HEK293 (cell line): ENCODE measurements around the gene SLC35C1.

Experiments
- CTCF ChIA-PET: fragments of 350-600 bp; formaldehyde crosslinking; extraction: SDS; loops from one replicate; lab custom pipeline; 2021; ENCODE audit warnings: antibody characterized with exemption; lab: Yijun Ruan, JAX
- POLR2A ChIA-PET: fragments of 300-600 bp; formaldehyde crosslinking; extraction: SDS; loops from one replicate; lab custom pipeline; 2020; ENCODE audit warnings: antibody characterized with exemption, inconsistent platforms; lab: Yijun Ruan, JAX
- H3K27ac ChIP-seq: fragments of 200-500 bp; sonication (Bioruptor generic); 2 replicates; pipeline ENCODE4 v1.5.1; 2014; ENCODE audit warnings: low read depth, low read length, control low read depth, inconsistent platforms; ENCODE audit errors: extremely low read depth
- H3K36me3 ChIP-seq, 2 experiments: fragments of 200-500 bp in 1 of 2; sonication (Bioruptor generic) in 1 of 2; 1 replicate in 1 of 2; 2 replicates in 1 of 2; pipeline ENCODE4 v1.5.1; 2014 to 2017; ENCODE audit warnings: inconsistent platforms in 2 of 2, low read length in 2 of 2; ENCODE audit not compliant: control insufficient read depth in 2 of 2, insufficient read depth in 1 of 2
- H3K4me1 ChIP-seq: fragments of 200-500 bp; sonication (Bioruptor generic); 2 replicates; pipeline ENCODE4 v1.5.1; 2014; ENCODE audit warnings: mild to moderate bottlenecking, low read length, inconsistent platforms; ENCODE audit not compliant: control insufficient read depth, insufficient read depth
- H3K4me3 ChIP-seq: 2 replicates; pipeline ENCODE4 v1.5.1; 2011; ENCODE audit warnings: low read depth, mild to moderate bottlenecking, control low read depth, low read length, moderate library complexity
- H3K9me3 ChIP-seq: fragments of 200-500 bp; sonication (Bioruptor generic); 2 replicates; pipeline ENCODE4 v1.5.1; 2014; ENCODE audit warnings: low read depth, low read length, inconsistent platforms; ENCODE audit not compliant: control insufficient read depth, insufficient read depth
- BCL11A ChIP-seq: fragments of 450-650 bp; formaldehyde crosslinking; IDR thresholded peaks from 2 replicates; pipeline ENCODE4 v1.5.1; 2016; ENCODE audit warnings: low read depth, missing biosample characterization, missing genetic modification characterization
- GLI2 ChIP-seq: fragments of 450-650 bp; formaldehyde crosslinking; IDR thresholded peaks from 2 replicates; pipeline ENCODE4; 2017; ENCODE audit warnings: missing biosample characterization, missing genetic modification characterization, low read depth, borderline replicate concordance
- HOXC10 ChIP-seq: sonication (generic); formaldehyde crosslinking; IDR thresholded peaks from 2 replicates; pipeline ENCODE4 v1.8.1; 2023; ENCODE audit warnings: mild to moderate bottlenecking, missing genetic modification reagents
- KLF10 ChIP-seq: fragments of 450-650 bp; IDR thresholded peaks from 2 replicates; pipeline ENCODE4 v1.5.1; 2018; ENCODE audit warnings: missing biosample characterization, mild to moderate bottlenecking, missing genetic modification characterization
- REPIN1 ChIP-seq: fragments of 450-650 bp; formaldehyde crosslinking; IDR thresholded peaks from 2 replicates; pipeline ENCODE4 v1.5.1; 2017; ENCODE audit warnings: missing biosample characterization, missing genetic modification characterization, low read depth
- SCRT2 ChIP-seq: fragments of 450-650 bp; formaldehyde crosslinking; IDR thresholded peaks from 2 replicates; pipeline ENCODE4 v1.5.1; 2016; ENCODE audit warnings: missing biosample characterization, missing genetic modification characterization
- ZBTB7A ChIP-seq: fragments of 450-650 bp; formaldehyde crosslinking; IDR thresholded peaks from 2 replicates; pipeline ENCODE4 v1.5.1; 2016; ENCODE audit warnings: low read depth, missing biosample characterization, missing genetic modification characterization
- ZFP3 ChIP-seq: fragments of 450-650 bp; formaldehyde crosslinking; IDR thresholded peaks from 2 replicates; pipeline ENCODE4 v1.5.1; 2016; ENCODE audit warnings: low read depth, missing biosample characterization, missing genetic modification characterization
- ZFP69B ChIP-seq: fragments of 450-650 bp; formaldehyde crosslinking; IDR thresholded peaks from 2 replicates; pipeline ENCODE4 v1.5.1; 2016; ENCODE audit warnings: missing biosample characterization, missing genetic modification characterization
- ZNF114 ChIP-seq: fragments of 450-650 bp; formaldehyde crosslinking; IDR thresholded peaks from 2 replicates; pipeline ENCODE4 v1.5.0; 2017; ENCODE audit warnings: missing biosample characterization, missing genetic modification characterization
- ZNF121 ChIP-seq: fragments of 450-650 bp; formaldehyde crosslinking; IDR thresholded peaks from 2 replicates; pipeline ENCODE4 v1.5.1; 2016; ENCODE audit warnings: missing biosample characterization, missing genetic modification characterization
- ZNF146 ChIP-seq: fragments of 450-650 bp; formaldehyde crosslinking; IDR thresholded peaks from 2 replicates; pipeline ENCODE4 v1.5.1; 2016; ENCODE audit warnings: missing biosample characterization, missing genetic modification characterization
- ZNF239 ChIP-seq: fragments of 450-650 bp; formaldehyde crosslinking; IDR thresholded peaks from 2 replicates; pipeline ENCODE4 v1.5.1; 2016; ENCODE audit warnings: missing biosample characterization, missing genetic modification characterization
- ZNF335 ChIP-seq: fragments of 450-650 bp; formaldehyde crosslinking; conservative IDR thresholded peaks from 2 replicates; pipeline ENCODE4 v1.5.1; 2016; ENCODE audit warnings: missing biosample characterization, missing genetic modification characterization
- ZNF394 ChIP-seq: fragments of 450-650 bp; formaldehyde crosslinking; IDR thresholded peaks from 2 replicates; pipeline ENCODE4 v1.5.1; 2016; ENCODE audit warnings: missing biosample characterization, missing genetic modification characterization, mild to moderate bottlenecking, moderate library complexity, borderline replicate concordance
- ZNF521 ChIP-seq: fragments of 450-650 bp; formaldehyde crosslinking; IDR thresholded peaks from 2 replicates; pipeline ENCODE4 v1.5.1; 2017; ENCODE audit warnings: missing biosample characterization, mild to moderate bottlenecking, missing genetic modification characterization
- ZNF548 ChIP-seq: fragments of 450-650 bp; formaldehyde crosslinking; IDR thresholded peaks from 2 replicates; pipeline ENCODE4 v1.5.1; 2016; ENCODE audit warnings: missing biosample characterization, missing genetic modification characterization
- ZNF555 ChIP-seq: fragments of 450-650 bp; formaldehyde crosslinking; conservative IDR thresholded peaks from 2 replicates; pipeline ENCODE4 v1.5.1; 2017; ENCODE audit warnings: missing biosample characterization, mild to moderate bottlenecking, missing genetic modification characterization, inconsistent platforms
- ZNF677 ChIP-seq: fragments of 450-650 bp; IDR thresholded peaks from 2 replicates; pipeline ENCODE4 v1.5.0; 2018; ENCODE audit warnings: missing biosample characterization, mild to moderate bottlenecking, missing genetic modification characterization, moderate library complexity
- ZNF768 ChIP-seq: fragments of 450-650 bp; formaldehyde crosslinking; IDR thresholded peaks from 2 replicates; pipeline ENCODE4 v1.5.1; 2018; ENCODE audit warnings: missing biosample characterization, mild to moderate bottlenecking, missing genetic modification characterization
- ZSCAN30 ChIP-seq: fragments of 450-650 bp; IDR thresholded peaks from 2 replicates; pipeline ENCODE4 v1.5.1; 2018; ENCODE audit warnings: missing biosample characterization, mild to moderate bottlenecking, missing genetic modification characterization, moderate library complexity
- ZXDB ChIP-seq: fragments of 450-650 bp; formaldehyde crosslinking; IDR thresholded peaks from 2 replicates; pipeline ENCODE4 v1.5.1; 2016; ENCODE audit warnings: missing biosample characterization, missing genetic modification characterization
- TF ChIP-seq, protein P1 (sequence below): fragments of 450-650 bp; formaldehyde crosslinking; IDR thresholded peaks from 2 replicates; pipeline ENCODE4 v1.5.1; 2016; ENCODE audit warnings: missing biosample characterization, missing genetic modification characterization
- TF ChIP-seq, protein P2 (sequence below): fragments of 450-650 bp; formaldehyde crosslinking; IDR thresholded peaks from 2 replicates; pipeline ENCODE4 v1.5.1; 2017; ENCODE audit warnings: missing biosample characterization, missing genetic modification characterization
- TF ChIP-seq, protein P3 (sequence below): fragments of 450-650 bp; formaldehyde crosslinking; IDR thresholded peaks from 2 replicates; pipeline ENCODE4 v1.5.1; 2016; ENCODE audit warnings: missing biosample characterization, missing genetic modification characterization

The SLC35C1 gene

DNA sequence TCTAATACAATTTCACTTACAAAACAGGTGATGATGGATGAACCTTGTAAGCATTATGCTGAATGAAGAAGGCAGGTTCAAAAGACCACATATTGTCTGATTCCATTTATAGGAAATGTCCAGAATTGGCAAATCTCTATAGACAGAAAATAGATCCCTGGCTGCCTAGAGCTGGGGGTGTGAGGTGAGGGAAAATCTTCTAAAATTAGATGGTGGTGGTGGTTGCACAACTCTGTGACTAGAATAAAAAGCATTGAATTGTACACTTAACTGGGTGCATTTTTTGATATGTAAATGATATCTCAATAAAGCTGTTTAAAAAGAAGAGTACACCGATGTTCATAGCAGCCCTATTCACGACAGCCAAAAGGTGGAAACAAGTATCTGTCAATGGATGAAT is 25.6 kb downstream of the SLC35C1 start:
- Histone ChIP-seq H3K4me3 (no peak overlapping the region), H3K4me1 (no peaks in the 10 kb centered on the region), H3K27ac (no peak overlapping the region), H3K9me3 (no peaks in the 10 kb centered on the region), H3K36me3 (no peaks in the 10 kb centered on the region)
- CTCF ChIA-PET: interaction anchor here (0.7 to 1.8 kb wide), 2 partner anchors 12 to 49 kb away, joined by 3 to 14 read pairs; no protein-coding TSS in a partner anchor
- POLR2A ChIA-PET: no interaction called here
- TF ChIP-seq ZNF394 (tag by site-specific recombination): no peak
- TF ChIP-seq ZNF146: no peak
- no peak for TF ChIP-seq ZXDB (tag by site-specific recombination)
- TF ChIP-seq ZSCAN30: no peak

DNA sequence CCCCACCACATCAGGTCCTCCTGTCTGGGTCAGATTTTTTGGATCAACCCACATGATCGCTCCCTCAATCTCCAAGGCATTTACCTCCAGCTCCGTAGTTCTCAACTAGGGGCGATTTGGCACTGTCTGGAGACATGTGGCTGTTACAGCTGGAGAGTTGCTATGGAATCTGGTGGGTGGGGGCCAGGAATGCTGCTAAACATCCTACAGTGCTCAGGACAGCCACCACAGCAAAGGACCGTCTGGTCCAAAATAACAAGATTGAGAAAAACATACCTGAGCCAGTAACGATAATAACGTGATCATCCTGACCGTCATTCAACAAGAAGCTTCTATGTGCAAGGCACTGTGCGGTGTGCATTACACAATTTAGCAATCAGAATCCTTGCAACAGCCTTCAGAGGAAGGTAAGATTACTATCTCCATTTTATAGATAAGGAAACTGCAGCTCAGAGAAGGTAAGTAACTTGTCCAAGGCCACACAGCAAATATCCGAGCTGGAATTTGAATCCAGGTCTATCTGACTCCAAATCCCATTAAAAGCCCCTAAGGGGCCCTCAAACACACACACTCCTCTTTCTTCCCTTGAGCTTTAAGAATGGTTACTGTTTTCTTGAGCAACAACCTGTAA is 28.0 kb downstream of the SLC35C1 start:
- ChIA-PET POLR2A (no interaction called here), CTCF (interaction anchor here (0.8 to 1.6 kb wide), 2 partner anchors 10 to 21 kb away, joined by 3 to 12 read pairs; no protein-coding TSS in a partner anchor)
- H3K9me3 ChIP-seq: no peaks in the 10 kb centered on the region
- no peak overlapping the region for H3K27ac ChIP-seq
- H3K4me3 ChIP-seq: no peak overlapping the region
- TF ChIP-seq BCL11A (tag by site-specific recombination) (no peak), ZNF768 (tag by site-specific recombination) (peak; percentile 38; the same call in 1 of the 2 replicates)
- no peaks in the 10 kb centered on the region for H3K36me3 ChIP-seq
- H3K4me1 ChIP-seq: no peaks in the 10 kb centered on the region

DNA sequence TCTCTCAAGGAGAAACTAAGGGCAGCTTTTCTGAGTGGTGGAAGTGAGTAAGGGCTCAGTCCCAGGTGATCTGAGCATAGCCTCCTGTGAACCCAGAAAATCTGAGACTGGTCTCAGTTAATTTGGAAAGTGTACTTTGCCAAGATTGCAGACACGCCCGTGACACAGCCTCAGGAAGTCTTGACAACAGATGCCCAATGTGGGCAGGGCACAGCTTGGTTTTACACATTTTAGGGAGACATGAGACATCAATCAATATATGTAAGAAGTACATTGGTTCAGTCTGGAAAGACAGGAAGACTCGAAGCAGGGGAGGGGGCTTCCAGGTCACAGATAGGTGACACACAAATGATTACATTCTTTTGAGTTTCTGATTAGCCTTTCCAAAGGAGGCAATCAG is 28.8 kb downstream of the SLC35C1 start:
- CTCF ChIA-PET: interaction anchor here (0.6 to 1.6 kb wide), 3 partner anchors 9 to 44 kb away, joined by 3 to 14 read pairs (median 12); no protein-coding TSS in a partner anchor

More for the DNA sequence above, 28.8 kb downstream of the SLC35C1 start:
- H3K9me3 ChIP-seq: no peaks in the 10 kb centered on the region
- POLR2A ChIA-PET: no interaction called here
- no peak overlapping the region for H3K4me3 ChIP-seq
- no peak overlapping the region for H3K27ac ChIP-seq
- no peak for TF ChIP-seq ZNF555 (tag by site-specific recombination)
- TF ChIP-seq REPIN1: no peak
- TF ChIP-seq, protein P1, sequence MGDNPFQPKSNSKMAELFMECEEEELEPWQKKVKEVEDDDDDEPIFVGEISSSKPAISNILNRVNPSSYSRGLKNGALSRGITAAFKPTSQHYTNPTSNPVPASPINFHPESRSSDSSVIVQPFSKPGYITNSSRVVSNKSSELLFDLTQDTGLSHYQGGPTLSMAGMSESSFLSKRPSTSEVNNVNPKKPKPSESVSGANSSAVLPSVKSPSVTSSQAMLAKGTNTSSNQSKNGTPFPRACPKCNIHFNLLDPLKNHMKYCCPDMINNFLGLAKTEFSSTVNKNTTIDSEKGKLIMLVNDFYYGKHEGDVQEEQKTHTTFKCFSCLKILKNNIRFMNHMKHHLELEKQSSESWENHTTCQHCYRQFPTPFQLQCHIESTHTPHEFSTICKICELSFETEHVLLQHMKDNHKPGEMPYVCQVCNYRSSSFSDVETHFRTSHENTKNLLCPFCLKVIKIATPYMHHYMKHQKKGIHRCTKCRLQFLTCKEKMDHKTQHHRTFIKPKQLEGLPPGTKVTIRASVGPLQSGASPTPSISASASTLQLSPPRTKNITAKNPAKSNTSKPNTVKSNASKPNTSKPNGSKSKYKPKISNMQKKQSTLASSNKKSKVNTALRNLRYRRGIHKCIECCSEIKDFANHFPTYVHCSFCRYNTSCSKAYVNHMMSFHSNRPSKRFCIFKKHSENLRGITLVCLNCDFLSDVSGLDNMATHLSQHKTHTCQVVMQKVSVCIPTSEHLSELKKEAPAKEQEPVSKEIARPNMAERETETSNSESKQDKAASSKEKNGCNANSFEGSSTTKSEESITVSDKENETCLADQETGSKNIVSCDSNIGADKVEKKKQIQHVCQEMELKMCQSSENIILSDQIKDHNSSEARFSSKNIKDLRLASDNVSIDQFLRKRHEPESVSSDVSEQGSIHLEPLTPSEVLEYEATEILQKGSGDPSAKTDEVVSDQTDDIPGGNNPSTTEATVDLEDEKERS (tag by site-specific recombination): no peak
- TF ChIP-seq ZBTB7A (tag by site-specific recombination): no peak
- TF ChIP-seq, protein P2, sequence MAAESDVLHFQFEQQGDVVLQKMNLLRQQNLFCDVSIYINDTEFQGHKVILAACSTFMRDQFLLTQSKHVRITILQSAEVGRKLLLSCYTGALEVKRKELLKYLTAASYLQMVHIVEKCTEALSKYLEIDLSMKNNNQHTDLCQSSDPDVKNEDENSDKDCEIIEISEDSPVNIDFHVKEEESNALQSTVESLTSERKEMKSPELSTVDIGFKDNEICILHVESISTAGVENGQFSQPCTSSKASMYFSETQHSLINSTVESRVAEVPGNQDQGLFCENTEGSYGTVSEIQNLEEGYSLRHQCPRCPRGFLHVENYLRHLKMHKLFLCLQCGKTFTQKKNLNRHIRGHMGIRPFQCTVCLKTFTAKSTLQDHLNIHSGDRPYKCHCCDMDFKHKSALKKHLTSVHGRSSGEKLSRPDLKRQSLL (tag by site-specific recombination): no peak
- no peak for TF ChIP-seq ZNF114 (tag by site-specific recombination)
- no peak for TF ChIP-seq ZNF677 (tag by site-specific recombination)
- TF ChIP-seq HOXC10 (CRISPR knock-in tag): no peak
- TF ChIP-seq ZNF121 (tag by site-specific recombination): no peak
- no peak for TF ChIP-seq ZNF335 (tag by site-specific recombination)
- no peak for TF ChIP-seq KLF10 (tag by site-specific recombination)
- TF ChIP-seq ZNF548: no peak
- TF ChIP-seq ZNF239 (tag by site-specific recombination): no peak
- TF ChIP-seq ZFP3 (tag by site-specific recombination): no peak
- TF ChIP-seq, protein P3, sequence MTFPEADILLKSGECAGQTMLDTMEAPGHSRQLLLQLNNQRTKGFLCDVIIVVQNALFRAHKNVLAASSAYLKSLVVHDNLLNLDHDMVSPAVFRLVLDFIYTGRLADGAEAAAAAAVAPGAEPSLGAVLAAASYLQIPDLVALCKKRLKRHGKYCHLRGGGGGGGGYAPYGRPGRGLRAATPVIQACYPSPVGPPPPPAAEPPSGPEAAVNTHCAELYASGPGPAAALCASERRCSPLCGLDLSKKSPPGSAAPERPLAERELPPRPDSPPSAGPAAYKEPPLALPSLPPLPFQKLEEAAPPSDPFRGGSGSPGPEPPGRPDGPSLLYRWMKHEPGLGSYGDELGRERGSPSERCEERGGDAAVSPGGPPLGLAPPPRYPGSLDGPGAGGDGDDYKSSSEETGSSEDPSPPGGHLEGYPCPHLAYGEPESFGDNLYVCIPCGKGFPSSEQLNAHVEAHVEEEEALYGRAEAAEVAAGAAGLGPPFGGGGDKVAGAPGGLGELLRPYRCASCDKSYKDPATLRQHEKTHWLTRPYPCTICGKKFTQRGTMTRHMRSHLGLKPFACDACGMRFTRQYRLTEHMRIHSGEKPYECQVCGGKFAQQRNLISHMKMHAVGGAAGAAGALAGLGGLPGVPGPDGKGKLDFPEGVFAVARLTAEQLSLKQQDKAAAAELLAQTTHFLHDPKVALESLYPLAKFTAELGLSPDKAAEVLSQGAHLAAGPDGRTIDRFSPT: no peak
- TF ChIP-seq SCRT2: no peak
- TF ChIP-seq ZFP69B (tag by site-specific recombination): no peak
- TF ChIP-seq GLI2 (tag by site-specific recombination): no peak
- no peak for TF ChIP-seq ZNF521
- TF ChIP-seq, all 188 proteins: peak for 0
- H3K36me3 ChIP-seq: no peaks in the 10 kb centered on the region
- no peaks in the 10 kb centered on the region for H3K4me1 ChIP-seq
